ENCODE data around the gene CDH13.

DNA sequence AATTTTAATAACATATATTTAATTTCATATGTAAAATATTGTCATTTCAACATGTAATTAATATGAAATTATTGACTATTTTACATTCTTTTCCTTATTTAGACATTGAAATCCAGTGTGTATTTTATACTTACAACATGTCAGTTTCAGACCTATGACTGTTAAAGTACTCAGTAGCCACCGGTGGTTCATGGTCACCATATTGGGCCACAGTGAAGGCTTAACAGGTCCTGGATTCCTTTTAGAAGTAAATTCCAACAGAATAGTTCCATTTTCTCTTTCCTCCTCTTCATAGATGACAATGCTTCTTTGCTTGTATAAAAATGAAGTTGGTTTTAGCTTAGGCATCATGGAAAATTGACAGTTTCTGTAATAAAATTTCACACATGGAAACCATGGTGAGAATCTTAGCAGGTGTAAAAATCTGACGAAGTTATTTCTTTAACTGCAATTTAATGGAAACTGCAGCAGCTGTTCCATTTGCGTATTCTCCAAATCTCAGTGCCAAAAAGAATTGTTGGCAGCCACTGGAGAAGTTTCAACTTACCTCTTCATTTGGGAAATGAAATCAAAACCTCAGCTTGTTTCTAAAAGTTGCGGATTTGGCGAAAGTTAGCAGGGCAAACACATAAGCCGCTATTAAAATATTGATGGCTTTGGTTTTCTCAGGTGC is 231.1 kb downstream of the CDH13 start:
- TF ChIP-seq, protein P1, sequence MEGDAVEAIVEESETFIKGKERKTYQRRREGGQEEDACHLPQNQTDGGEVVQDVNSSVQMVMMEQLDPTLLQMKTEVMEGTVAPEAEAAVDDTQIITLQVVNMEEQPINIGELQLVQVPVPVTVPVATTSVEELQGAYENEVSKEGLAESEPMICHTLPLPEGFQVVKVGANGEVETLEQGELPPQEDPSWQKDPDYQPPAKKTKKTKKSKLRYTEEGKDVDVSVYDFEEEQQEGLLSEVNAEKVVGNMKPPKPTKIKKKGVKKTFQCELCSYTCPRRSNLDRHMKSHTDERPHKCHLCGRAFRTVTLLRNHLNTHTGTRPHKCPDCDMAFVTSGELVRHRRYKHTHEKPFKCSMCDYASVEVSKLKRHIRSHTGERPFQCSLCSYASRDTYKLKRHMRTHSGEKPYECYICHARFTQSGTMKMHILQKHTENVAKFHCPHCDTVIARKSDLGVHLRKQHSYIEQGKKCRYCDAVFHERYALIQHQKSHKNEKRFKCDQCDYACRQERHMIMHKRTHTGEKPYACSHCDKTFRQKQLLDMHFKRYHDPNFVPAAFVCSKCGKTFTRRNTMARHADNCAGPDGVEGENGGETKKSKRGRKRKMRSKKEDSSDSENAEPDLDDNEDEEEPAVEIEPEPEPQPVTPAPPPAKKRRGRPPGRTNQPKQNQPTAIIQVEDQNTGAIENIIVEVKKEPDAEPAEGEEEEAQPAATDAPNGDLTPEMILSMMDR (IDR thresholded peaks at IDR 0.05; ENCODE audit: poor library complexity, severe bottlenecking) = no peak
- no peak for TF ChIP-seq EZH2 (IDR thresholded peaks at IDR 0.05; ENCODE audit: borderline replicate concordance, insufficient read depth, low read length, poor library complexity, severe bottlenecking)
- TF ChIP-seq, protein P2, sequence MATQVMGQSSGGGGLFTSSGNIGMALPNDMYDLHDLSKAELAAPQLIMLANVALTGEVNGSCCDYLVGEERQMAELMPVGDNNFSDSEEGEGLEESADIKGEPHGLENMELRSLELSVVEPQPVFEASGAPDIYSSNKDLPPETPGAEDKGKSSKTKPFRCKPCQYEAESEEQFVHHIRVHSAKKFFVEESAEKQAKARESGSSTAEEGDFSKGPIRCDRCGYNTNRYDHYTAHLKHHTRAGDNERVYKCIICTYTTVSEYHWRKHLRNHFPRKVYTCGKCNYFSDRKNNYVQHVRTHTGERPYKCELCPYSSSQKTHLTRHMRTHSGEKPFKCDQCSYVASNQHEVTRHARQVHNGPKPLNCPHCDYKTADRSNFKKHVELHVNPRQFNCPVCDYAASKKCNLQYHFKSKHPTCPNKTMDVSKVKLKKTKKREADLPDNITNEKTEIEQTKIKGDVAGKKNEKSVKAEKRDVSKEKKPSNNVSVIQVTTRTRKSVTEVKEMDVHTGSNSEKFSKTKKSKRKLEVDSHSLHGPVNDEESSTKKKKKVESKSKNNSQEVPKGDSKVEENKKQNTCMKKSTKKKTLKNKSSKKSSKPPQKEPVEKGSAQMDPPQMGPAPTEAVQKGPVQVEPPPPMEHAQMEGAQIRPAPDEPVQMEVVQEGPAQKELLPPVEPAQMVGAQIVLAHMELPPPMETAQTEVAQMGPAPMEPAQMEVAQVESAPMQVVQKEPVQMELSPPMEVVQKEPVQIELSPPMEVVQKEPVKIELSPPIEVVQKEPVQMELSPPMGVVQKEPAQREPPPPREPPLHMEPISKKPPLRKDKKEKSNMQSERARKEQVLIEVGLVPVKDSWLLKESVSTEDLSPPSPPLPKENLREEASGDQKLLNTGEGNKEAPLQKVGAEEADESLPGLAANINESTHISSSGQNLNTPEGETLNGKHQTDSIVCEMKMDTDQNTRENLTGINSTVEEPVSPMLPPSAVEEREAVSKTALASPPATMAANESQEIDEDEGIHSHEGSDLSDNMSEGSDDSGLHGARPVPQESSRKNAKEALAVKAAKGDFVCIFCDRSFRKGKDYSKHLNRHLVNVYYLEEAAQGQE (IDR thresholded peaks at IDR 0.05; ENCODE audit: borderline replicate concordance) = no peak
- TF ChIP-seq POLR2AphosphoS5 (IDR thresholded peaks at IDR 0.05) = no peak
- TF ChIP-seq RAD21 (conservative IDR thresholded peaks at IDR 0.05) = no peak
- no peak for TF ChIP-seq EP300 (conservative IDR thresholded peaks at IDR 0.05; ENCODE audit: poor library complexity, severe bottlenecking)

Measured in neural cell (in vitro differentiated cells).